HepG2 (cell line): ENCODE data around the gene ZNF618. TPM values are rescaled to one million over a fixed set of nuclear protein-coding genes. Genes with fewer than 3 reads are reported as not detected.

Experiments
- ATAC-seq: fragments of 200-7000 bp; cut with Tn5 transposase; 3 replicates; pipeline ENCODE4 v1.9.1; 2020; ENCODE audit warnings: mild to moderate bottlenecking, moderate library complexity
- BruUV-seq: library from RNA; stranded (reverse); fragments of 400-500 nt; replicated peaks from 2 replicates; lab custom pipeline; 2021; lab: Mats Ljungman, UMichigan
- CTCF ChIA-PET: fragments of 300-600 bp; formaldehyde crosslinking; extraction: SDS; loops from one replicate; lab custom pipeline; 2021; ENCODE audit warnings: low total read pairs, inconsistent platforms, low intra/inter-chr PET ratio; lab: Yijun Ruan, JAX
- POLR2A ChIA-PET: fragments of 350-600 bp; sonication (Branson Sonifier 250); formaldehyde crosslinking; loops from one replicate; lab custom pipeline; 2020; ENCODE audit warnings: antibody characterized with exemption, inconsistent platforms; lab: Yijun Ruan, JAX
- DNase-seq: peaks from one replicate; pipeline ENCODE4 v3.0.0-alpha.2; 2015; ENCODE audit warnings: low spot score
- FAIRE-seq: peaks from 3 replicates; lab custom pipeline; 2011; peaks lifted over from hg19 to GRCh38; lab: Jason Lieb, UNC
- H2AFZ ChIP-seq: one replicate; pipeline ENCODE4 v1.6.1; 2011; ENCODE audit warnings: low read length, inconsistent platforms
- H3K27ac ChIP-seq: fragments of 300-600 bp; 3 replicates; pipeline ENCODE4 v1.8.0; 2011; ENCODE audit warnings: mixed run types, mild to moderate bottlenecking, mixed read lengths, low read length, inconsistent platforms; ENCODE audit not compliant: insufficient read depth; ENCODE audit errors: extremely low read length
- H3K27me3 ChIP-seq, 2 experiments: fragments of 200-600 bp in 1 of 2; 2 replicates in 1 of 2; 3 replicates in 1 of 2; pipeline versions ENCODE4 v1.6.0 to v1.8.0; 2011; ENCODE audit warnings: low read length in 2 of 2, mild to moderate bottlenecking in 2 of 2, moderate library complexity in 2 of 2, inconsistent platforms in 1 of 2; ENCODE audit not compliant: insufficient read depth in 2 of 2, control insufficient read depth in 1 of 2
- H3K36me3 ChIP-seq, 2 experiments: fragments of 200-600 bp in 1 of 2; replicated peaks in 1 of 2; 2 replicates in 1 of 2; 3 replicates in 1 of 2; pipeline versions ENCODE4 v1.5.1 to v1.8.0; 2011; ENCODE audit warnings: low read length in 2 of 2, inconsistent platforms in 1 of 2; ENCODE audit not compliant: insufficient read depth in 2 of 2, control insufficient read depth in 1 of 2
- H3K4me1 ChIP-seq: 2 replicates; pipeline ENCODE4 v1.5.1; 2012; ENCODE audit warnings: low read length, inconsistent platforms; ENCODE audit not compliant: insufficient read depth
- H3K4me2 ChIP-seq: 2 replicates; pipeline ENCODE4 v1.6.0; 2011; ENCODE audit warnings: low read depth, low read length, inconsistent platforms
- H3K4me3 ChIP-seq, 3 experiments: fragments of 200-600 bp in 1 of 3; sonication (generic), shearing (Covaris generic) in 1 of 3; replicated peaks in 1 of 3; 2 replicates each; pipeline ENCODE4 v1.5.1; 2011 to 2016; ENCODE audit warnings: low read length in 3 of 3, inconsistent platforms in 2 of 3, low read depth in 2 of 3, mild to moderate bottlenecking in 2 of 3, control low read depth in 1 of 3, mixed read lengths in 1 of 3; ENCODE audit not compliant: insufficient read depth in 1 of 3
- H3K79me2 ChIP-seq: one replicate; pipeline ENCODE4 v1.6.1; 2011; ENCODE audit warnings: low read length, inconsistent platforms; ENCODE audit not compliant: insufficient read depth
- H3K9ac ChIP-seq: 2 replicates; pipeline ENCODE4 v1.6.0; 2011; ENCODE audit warnings: mild to moderate bottlenecking, low read depth, low read length, inconsistent platforms; ENCODE audit not compliant: insufficient read depth
- H3K9me3 ChIP-seq: 2 replicates; pipeline ENCODE4 v1.5.1; 2012; ENCODE audit warnings: mild to moderate bottlenecking, low read length
- H4K20me1 ChIP-seq: 2 replicates; pipeline ENCODE4 v1.6.0; 2011; ENCODE audit warnings: inconsistent platforms, mild to moderate bottlenecking, low read length, moderate library complexity; ENCODE audit not compliant: insufficient read depth
- BCL6 ChIP-seq: IDR thresholded peaks from 2 replicates; pipeline ENCODE4 v1.6.1; 2016; ENCODE audit warnings: missing genetic modification reagents, missing compliant biosample characterization
- BRCA1 ChIP-seq: sonication (generic); formaldehyde crosslinking; IDR thresholded peaks from 2 replicates; pipeline ENCODE4 v1.4.0; 2020; ENCODE audit warnings: missing genetic modification reagents
- CREB1 ChIP-seq, 2 experiments: fragments of 450-650 bp in 1 of 2; IDR thresholded peaks; 2 replicates each; pipeline ENCODE4 v1.6.1; 2016 to 2017; ENCODE audit warnings: control low read depth in 1 of 2, mild to moderate bottlenecking in 1 of 2, missing compliant biosample characterization in 1 of 2, missing genetic modification characterization in 1 of 2
- ETV6 ChIP-seq: sonication (generic); formaldehyde crosslinking; conservative IDR thresholded peaks from 2 replicates; pipeline ENCODE4 v1.4.0; 2020; ENCODE audit warnings: missing genetic modification reagents
- HDAC6 ChIP-seq: fragments of 200-600 bp; sonication (generic); IDR thresholded peaks from 2 replicates; pipeline ENCODE4 v1.7.0; 2017; ENCODE audit warnings: mild to moderate bottlenecking, antibody characterized with exemption, low read length, low read depth
- MATR3 ChIP-seq: sonication (generic); formaldehyde crosslinking; IDR thresholded peaks from 2 replicates; pipeline ENCODE4 v1.4.0; 2020; ENCODE audit warnings: missing genetic modification reagents
- MTF1 ChIP-seq: sonication (generic); formaldehyde crosslinking; IDR thresholded peaks from 2 replicates; pipeline ENCODE4 v1.5.0; 2020; ENCODE audit warnings: missing genetic modification reagents
- NBN ChIP-seq: fragments of 450-650 bp; conservative IDR thresholded peaks from 2 replicates; pipeline ENCODE4 v1.6.1; 2017
- NR1H2 ChIP-seq: sonication (generic); formaldehyde crosslinking; IDR thresholded peaks from 2 replicates; pipeline ENCODE4 v1.8.1; 2022; ENCODE audit warnings: low read depth, missing genetic modification reagents, borderline replicate concordance
- SIX1 ChIP-seq: sonication (generic); formaldehyde crosslinking; IDR thresholded peaks from 2 replicates; pipeline ENCODE4 v1.4.0; 2020; ENCODE audit warnings: missing genetic modification reagents, borderline replicate concordance
- TRIM22 ChIP-seq: fragments of 450-650 bp; IDR thresholded peaks from 2 replicates; pipeline ENCODE4 v1.6.1; 2017
- ZBTB4 ChIP-seq: sonication (generic); formaldehyde crosslinking; IDR thresholded peaks from 2 replicates; pipeline ENCODE4 v1.4.0; 2020; ENCODE audit warnings: missing genetic modification reagents, mild to moderate bottlenecking, borderline replicate concordance
- ZFP36 ChIP-seq: fragments of 150-350 bp; IDR thresholded peaks from 2 replicates; pipeline ENCODE4 v1.6.1; 2018; ENCODE audit warnings: borderline replicate concordance, low read length, low read depth; ENCODE audit not compliant: partially characterized antibody
- ZKSCAN5 ChIP-seq: sonication (generic); formaldehyde crosslinking; IDR thresholded peaks from 2 replicates; pipeline ENCODE4 v1.5.1; 2020; ENCODE audit warnings: mild to moderate bottlenecking, missing genetic modification reagents
- ZNF703 ChIP-seq: sonication (generic); formaldehyde crosslinking; IDR thresholded peaks from 2 replicates; pipeline ENCODE4 v1.5.1; 2020; ENCODE audit warnings: missing genetic modification reagents, mild to moderate bottlenecking, moderate library complexity, borderline replicate concordance
- WGBS: methylation state at CpG from one replicate; pipeline ENCODE4 v1.1.6; 2017; ENCODE audit warnings: low lambda C conversion rate; 5-methylcytosine and 5-hydroxymethylcytosine counted together
- in situ Hi-C: cut with HindIII; loops from 2 replicates; pipeline ENCODE4 v1.10.0; 2017; ENCODE audit warnings: low pct_unique_long_range_greater_than_20kb; ENCODE audit not compliant: extremely low pct_ligation_motif_present
- intact Hi-C: fragments of 100-400 bp; cut with micrococcal nuclease; formaldehyde crosslinking; loops from one replicate; pipeline ENCODE4 v1.10.0; 2022; ENCODE audit not compliant: unreplicated experiment
- polyA plus RNA-seq, 8 experiments: library from polyadenylated mRNA; depleted of rRNA in 3 of 8; stranded (reverse) in 7 of 8; unstranded in 1 of 8; fragments of >200 nt; fragmentation: Illumina TruSeq in 4 of 8; extraction: Trizol in 4 of 8; gene quantifications; 2 replicates each; pipeline versions ENCODE4 v1.2.1 to v1.2.3, GENCODE V29; 2011 to 2016; ENCODE audit warnings: low read depth in 4 of 8, missing spikeins in 1 of 8, mixed read lengths in 1 of 8; ENCODE audit not compliant: insufficient read depth in 1 of 8
- total RNA-seq, 5 experiments: library from RNA; depleted of rRNA; stranded (reverse); fragments of >200 nt; fragmentation: Illumina TruSeq; extraction: Trizol; gene quantifications; 2 replicates each; pipeline ENCODE4 v1.2.3, GENCODE V29; 2016; ENCODE audit warnings: low read depth in 1 of 5
- TF ChIP-seq, protein P1 (sequence below): sonication (generic); formaldehyde crosslinking; IDR thresholded peaks from 2 replicates; pipeline ENCODE4 v1.5.1; 2020; ENCODE audit warnings: missing genetic modification reagents, mild to moderate bottlenecking, borderline replicate concordance
- TF ChIP-seq, protein P2 (sequence below): IDR thresholded peaks from 2 replicates; pipeline ENCODE4 v1.6.1; 2016; ENCODE audit warnings: missing genetic modification reagents, missing compliant biosample characterization
- TF ChIP-seq, protein P3 (sequence below): sonication (generic); formaldehyde crosslinking; IDR thresholded peaks from 2 replicates; pipeline ENCODE4 v1.5.0; 2020; ENCODE audit warnings: mild to moderate bottlenecking, missing genetic modification reagents

Gene ZNF618
- total and polyA plus RNA-seq, 2 of the 13 experiments (the other 11 are each of a cell fraction or from before 2014, with no cell fraction given), result 0.07 TPM

DNA sequence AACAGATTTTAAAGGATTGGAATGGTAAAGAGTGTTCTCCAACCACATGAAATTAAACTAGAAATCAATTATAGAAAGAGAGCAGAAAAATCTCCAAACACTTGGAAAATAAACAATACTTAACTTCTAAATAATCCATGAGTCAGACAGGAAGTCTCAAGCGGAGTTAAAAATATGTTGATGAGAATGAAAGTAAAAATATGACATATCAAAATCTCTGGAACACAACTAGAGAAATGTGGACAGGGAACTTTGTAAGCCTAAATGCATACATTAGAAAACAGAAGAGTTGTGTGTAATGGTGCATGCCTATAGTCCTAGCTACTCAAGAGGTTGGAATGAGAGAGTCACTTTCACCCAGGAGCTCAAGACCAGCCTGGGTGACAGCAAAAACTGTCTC is 47.9 kb upstream of the ZNF618 start:
- peaks cover 17% of the 10 kb centered on the region for H3K9me3 ChIP-seq
- H3K9ac ChIP-seq, result no peak overlapping the region
- no peak overlapping the region for H3K4me3 ChIP-seq
- H2AFZ ChIP-seq, result no peak overlapping the region
- no peaks in the 10 kb centered on the region for H3K4me1 ChIP-seq
- H3K27ac ChIP-seq, result no peak overlapping the region
- BruUV-seq, result no TSS peak
- ChIA-PET CTCF (no interaction called here), POLR2A (no interaction called here)
- no peak for TF ChIP-seq MATR3 (CRISPR knock-in tag)
- no peak for TF ChIP-seq BCL6 (CRISPR knock-in tag)
- TF ChIP-seq SIX1, result no peak
- TF ChIP-seq ZNF703 (CRISPR knock-in tag), result no peak
- TF ChIP-seq NBN, result no peak
- TF ChIP-seq, protein P1, sequence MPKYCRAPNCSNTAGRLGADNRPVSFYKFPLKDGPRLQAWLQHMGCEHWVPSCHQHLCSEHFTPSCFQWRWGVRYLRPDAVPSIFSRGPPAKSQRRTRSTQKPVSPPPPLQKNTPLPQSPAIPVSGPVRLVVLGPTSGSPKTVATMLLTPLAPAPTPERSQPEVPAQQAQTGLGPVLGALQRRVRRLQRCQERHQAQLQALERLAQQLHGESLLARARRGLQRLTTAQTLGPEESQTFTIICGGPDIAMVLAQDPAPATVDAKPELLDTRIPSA (CRISPR knock-in tag), result no peak
- no peak for TF ChIP-seq ETV6 (CRISPR knock-in tag)
- TF ChIP-seq NR1H2, result no peak
- no peak for TF ChIP-seq CREB1 (IDR thresholded peaks at IDR 0.05)
- no peak for TF ChIP-seq CREB1 (CRISPR knock-in tag; IDR thresholded peaks at IDR 0.05)
- no peak for TF ChIP-seq HDAC6
- TF ChIP-seq, protein P2, sequence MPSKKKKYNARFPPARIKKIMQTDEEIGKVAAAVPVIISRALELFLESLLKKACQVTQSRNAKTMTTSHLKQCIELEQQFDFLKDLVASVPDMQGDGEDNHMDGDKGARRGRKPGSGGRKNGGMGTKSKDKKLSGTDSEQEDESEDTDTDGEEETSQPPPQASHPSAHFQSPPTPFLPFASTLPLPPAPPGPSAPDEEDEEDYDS, result no peak
- TF ChIP-seq MTF1, result no peak
- TF ChIP-seq, protein P3, sequence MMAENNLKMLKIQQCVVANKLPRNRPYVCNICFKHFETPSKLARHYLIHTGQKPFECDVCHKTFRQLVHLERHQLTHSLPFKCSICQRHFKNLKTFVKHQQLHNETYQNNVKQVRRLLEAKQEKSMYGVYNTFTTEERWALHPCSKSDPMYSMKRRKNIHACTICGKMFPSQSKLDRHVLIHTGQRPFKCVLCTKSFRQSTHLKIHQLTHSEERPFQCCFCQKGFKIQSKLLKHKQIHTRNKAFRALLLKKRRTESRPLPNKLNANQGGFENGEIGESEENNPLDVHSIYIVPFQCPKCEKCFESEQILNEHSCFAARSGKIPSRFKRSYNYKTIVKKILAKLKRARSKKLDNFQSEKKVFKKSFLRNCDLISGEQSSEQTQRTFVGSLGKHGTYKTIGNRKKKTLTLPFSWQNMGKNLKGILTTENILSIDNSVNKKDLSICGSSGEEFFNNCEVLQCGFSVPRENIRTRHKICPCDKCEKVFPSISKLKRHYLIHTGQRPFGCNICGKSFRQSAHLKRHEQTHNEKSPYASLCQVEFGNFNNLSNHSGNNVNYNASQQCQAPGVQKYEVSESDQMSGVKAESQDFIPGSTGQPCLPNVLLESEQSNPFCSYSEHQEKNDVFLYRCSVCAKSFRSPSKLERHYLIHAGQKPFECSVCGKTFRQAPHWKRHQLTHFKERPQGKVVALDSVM (CRISPR knock-in tag), result no peak
- TF ChIP-seq ZBTB4, result no peak
- no peak for TF ChIP-seq BRCA1 (CRISPR knock-in tag)
- TF ChIP-seq ZKSCAN5 (CRISPR knock-in tag), result no peak
- no peak for TF ChIP-seq TRIM22
- TF ChIP-seq ZFP36, result no peak
- no peak overlapping the region for H3K4me2 ChIP-seq
- intact Hi-C loops (no loop called here), in situ Hi-C loops (no loop called here)
- FAIRE-seq (no peak), DNase-seq (no peak), ATAC-seq (no peak)
- no peaks in the 10 kb centered on the region for H3K36me3 ChIP-seq
- H4K20me1 ChIP-seq, result no peaks in the 10 kb centered on the region
- H3K27me3 ChIP-seq, result no peaks in the 10 kb centered on the region
- WGBS, result 0% methylated on average over 1 of the region's 1 CpG
- H3K79me2 ChIP-seq, result no peaks in the 10 kb centered on the region
